Cardiac muscle cell (in vitro differentiated cells and primary cell): ENCODE measurements around the gene PDE4A. TPM values are rescaled to one million over a fixed set of nuclear protein-coding genes. Genes with fewer than 3 reads are reported as not detected.

Experiments used
- DNase-seq, 2 donors: peaks; one replicate each; pipeline versions ENCODE4 v3.0.0 to v3.0.0-alpha.2; 2010 to 2017; ENCODE audit warnings: low read depth in 1 of 2, low spot score in 1 of 2
- H3K27ac ChIP-seq: fragments of 200-600 bp; sonication (generic); 2 replicates; pipeline ENCODE4 v1.5.1; 2016
- H3K27me3 ChIP-seq: fragments of 200-600 bp; sonication (generic); 2 replicates; pipeline ENCODE4 v1.6.0; 2016; ENCODE audit warnings: control low read depth
- H3K36me3 ChIP-seq: fragments of 200-600 bp; sonication (generic); 2 replicates; pipeline ENCODE4 v1.5.1; 2016; ENCODE audit warnings: control low read depth
- H3K4me1 ChIP-seq: fragments of 200-600 bp; sonication (generic); 2 replicates; pipeline ENCODE4 v1.8.1; 2017; ENCODE audit warnings: low read depth, mild to moderate bottlenecking, mixed run types
- H3K4me3 ChIP-seq: fragments of 200-600 bp; sonication (generic); 2 replicates; pipeline ENCODE4 v1.5.1; 2016; ENCODE audit warnings: mild to moderate bottlenecking
- H3K9me3 ChIP-seq: fragments of 200-600 bp; sonication (generic); 2 replicates; pipeline ENCODE4 v1.5.1; 2017; ENCODE audit warnings: low read depth, mild to moderate bottlenecking, control low read depth
- CTCF ChIP-seq: IDR thresholded peaks from 2 replicates; pipeline ENCODE4 v1.5.1; 2012; ENCODE audit warnings: low read depth, mild to moderate bottlenecking, low read length
- polyA plus RNA-seq: library from polyadenylated mRNA; unstranded; fragments of >200 nt; fragmentation: Nextera tagmentation; extraction: Ambion mirVana; gene quantifications from 2 replicates; pipeline ENCODE4 v1.2.1, GENCODE V29; 2016
- total RNA-seq: library from RNA; depleted of rRNA; stranded (reverse); fragments of >200 nt; gene quantifications from 2 replicates; pipeline ENCODE4 v1.2.3, GENCODE V29; 2016

The PDE4A gene
- total and polyA plus RNA-seq, 2 experiments from 2014 or later = 2.4 to 2.5 TPM

GRCh38 chr19:10424011-10424637 is 3.8 kb downstream of the PDE4A start:
- peak overlapping the region; percentile 16 for H3K4me3 ChIP-seq

DNA sequence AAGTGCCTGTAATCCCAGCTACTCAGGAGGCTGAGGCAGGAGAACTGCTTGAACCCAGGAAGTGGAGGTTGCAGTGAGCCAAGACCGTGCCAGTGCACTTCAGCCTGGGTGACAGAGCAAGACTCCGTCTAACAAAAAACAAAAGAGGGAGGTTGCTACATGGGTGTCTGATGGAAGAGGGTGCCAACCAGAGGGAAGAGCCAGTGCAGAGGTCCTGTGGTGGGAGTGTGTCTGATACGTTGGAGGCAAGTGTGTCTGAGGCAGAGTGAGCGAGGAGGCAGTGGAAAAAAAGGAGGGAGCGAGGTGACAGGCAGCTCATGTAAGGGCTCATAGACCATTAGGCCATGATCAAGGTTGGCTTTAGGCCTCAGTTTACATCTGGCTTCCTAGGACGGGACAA is 6.8 kb downstream of the PDE4A start:
- TF ChIP-seq CTCF = no peak
- DNase-seq = no peak
- H3K4me1 ChIP-seq = no peaks in the 10 kb centered on the region
- H3K27ac ChIP-seq = no peak overlapping the region
- H3K9me3 ChIP-seq = no peaks in the 10 kb centered on the region
- H3K4me3 ChIP-seq = no peak overlapping the region
- H3K27me3 ChIP-seq = peaks cover 100% of the 10 kb centered on the region
- no peaks in the 10 kb centered on the region for H3K36me3 ChIP-seq

More at GRCh38 chr19:10424011-10424637, 3.8 kb downstream of the PDE4A start:
- Histone ChIP-seq H3K27me3 (peaks cover 100% of the 10 kb centered on the region), H3K9me3 (no peaks in the 10 kb centered on the region), H3K27ac (no peak overlapping the region), H3K36me3 (no peaks in the 10 kb centered on the region), H3K4me1 (peaks cover 6% of the 10 kb centered on the region)
- TF ChIP-seq CTCF = peak; percentile 85
- peak; percentile 77 to 84 for DNase-seq

GRCh38 chr19:10428996-10429381 is 8.7 kb downstream of the PDE4A start:
- no peak for DNase-seq
- Histone ChIP-seq H3K36me3 (no peaks in the 10 kb centered on the region), H3K4me3 (no peak overlapping the region), H3K9me3 (no peaks in the 10 kb centered on the region), H3K27me3 (peaks cover 90% of the 10 kb centered on the region), H3K4me1 (peaks cover 4% of the 10 kb centered on the region), H3K27ac (no peak overlapping the region)
- TF ChIP-seq CTCF = no peak

GRCh38 chr19:10430505-10431253 is 10.3 kb downstream of the PDE4A start:
- no peak for TF ChIP-seq CTCF
- peaks cover 4% of the 10 kb centered on the region for H3K4me1 ChIP-seq
- no peak overlapping the region for H3K4me3 ChIP-seq
- H3K36me3 ChIP-seq = no peaks in the 10 kb centered on the region
- H3K27ac ChIP-seq = no peak overlapping the region
- H3K9me3 ChIP-seq = no peaks in the 10 kb centered on the region
- H3K27me3 ChIP-seq = peaks cover 73% of the 10 kb centered on the region
- DNase-seq = peak; percentile 30 to 70

GRCh38 chr19:10431254-10431942 is 11.1 kb downstream of the PDE4A start:
- H3K4me1 ChIP-seq = peaks cover 4% of the 10 kb centered on the region
- peak in 1 of 2 donors; percentile 36 for DNase-seq
- H3K4me3 ChIP-seq = no peak overlapping the region
- no peaks in the 10 kb centered on the region for H3K9me3 ChIP-seq
- H3K36me3 ChIP-seq = no peaks in the 10 kb centered on the region
- peaks cover 66% of the 10 kb centered on the region for H3K27me3 ChIP-seq
- H3K27ac ChIP-seq = no peak overlapping the region
- TF ChIP-seq CTCF = no peak
